CD14-positive monocyte (primary cell): ENCODE data around the gene TRPV4. TPM values are rescaled to one million over a fixed set of nuclear protein-coding genes. Genes with fewer than 3 reads are reported as not detected.

Experiments
- DNase-seq, 3 donors: peaks; one replicate each; pipeline ENCODE4 v3.0.0-alpha.2; 2011 to 2022
- H2AFZ ChIP-seq: 2 replicates; pipeline ENCODE4 v1.6.0; 2012; ENCODE audit warnings: mild to moderate bottlenecking, low read depth, low read length, inconsistent platforms; ENCODE audit not compliant: insufficient read depth, poor library complexity, severe bottlenecking
- H3K27ac ChIP-seq, 2 donors: 1 replicate in 1 of 2; 2 replicates in 1 of 2; pipeline ENCODE4 v1.5.1; 2012 to 2013; ENCODE audit warnings: low read length in 2 of 2, control low read depth in 1 of 2, inconsistent platforms in 1 of 2, low read depth in 1 of 2, mild to moderate bottlenecking in 1 of 2
- H3K27me3 ChIP-seq, 2 donors: one replicate each; pipeline versions ENCODE4 v1.6.0 to v1.6.1; 2011 to 2013; ENCODE audit warnings: low read length in 2 of 2; ENCODE audit not compliant: control insufficient read depth in 2 of 2, insufficient read depth in 2 of 2
- H3K36me3 ChIP-seq, 2 donors: replicated peaks in 1 of 2; 1 replicate in 1 of 2; 2 replicates in 1 of 2; pipeline versions ENCODE4 v1.5.1 to v1.6.1; 2012 to 2013; ENCODE audit warnings: low read length in 2 of 2, control low read depth in 1 of 2, inconsistent platforms in 1 of 2, mild to moderate bottlenecking in 1 of 2; ENCODE audit not compliant: insufficient read depth in 2 of 2, control insufficient read depth in 1 of 2
- H3K4me1 ChIP-seq, 2 donors: 1 replicate in 1 of 2; 2 replicates in 1 of 2; pipeline versions ENCODE4 v1.5.1 to v1.6.1; 2012 to 2013; ENCODE audit warnings: low read length in 2 of 2, control low read depth in 1 of 2, inconsistent platforms in 1 of 2, mild to moderate bottlenecking in 1 of 2, moderate library complexity in 1 of 2; ENCODE audit not compliant: insufficient read depth in 2 of 2, control insufficient read depth in 1 of 2
- H3K4me2 ChIP-seq: replicated peaks from 2 replicates; pipeline ENCODE3; 2012; ENCODE audit warnings: low read length, moderate library complexity, mild to moderate bottlenecking; ENCODE audit not compliant: poor library complexity, severe bottlenecking; ENCODE audit errors: extremely low read depth
- H3K4me3 ChIP-seq, 3 experiments: fragments of 200-600 bp in 1 of 3; sonication (generic) in 1 of 3; replicated peaks in 1 of 3; 1 replicate in 2 of 3; 2 replicates in 1 of 3; pipeline ENCODE4 v1.5.1; 2011 to 2013; ENCODE audit warnings: low read length in 3 of 3, mild to moderate bottlenecking in 3 of 3, control low read depth in 2 of 3, low read depth in 2 of 3, inconsistent platforms in 1 of 3, moderate library complexity in 1 of 3
- H3K79me2 ChIP-seq: 2 replicates; pipeline ENCODE4 v1.6.0; 2012; ENCODE audit warnings: mild to moderate bottlenecking, control low read depth, inconsistent platforms, low read length, moderate library complexity; ENCODE audit not compliant: insufficient read depth
- H3K9ac ChIP-seq: 2 replicates; pipeline ENCODE4 v1.6.0; 2017; ENCODE audit warnings: low read length, mild to moderate bottlenecking; ENCODE audit not compliant: insufficient read depth, poor library complexity, severe bottlenecking
- H3K9me3 ChIP-seq, 2 donors: replicated peaks in 1 of 2; 1 replicate in 1 of 2; 2 replicates in 1 of 2; pipeline versions ENCODE4 v1.5.1 to v1.6.1; 2012 to 2013; ENCODE audit warnings: low read length in 2 of 2, control low read depth in 1 of 2; ENCODE audit not compliant: control insufficient read depth in 1 of 2, insufficient read depth in 1 of 2
- H4K20me1 ChIP-seq: 2 replicates; pipeline ENCODE4 v1.6.0; 2012; ENCODE audit warnings: mild to moderate bottlenecking, low read length, control low read depth, moderate library complexity; ENCODE audit not compliant: insufficient read depth
- H3K27ac Mint-ChIP-seq, 7 donors: one replicate each; pipeline ENCODE4 v1.8.0; 2020; ENCODE audit warnings: mild to moderate bottlenecking in 7 of 7, mixed read lengths in 7 of 7, moderate library complexity in 6 of 7, inconsistent platforms in 2 of 7
- H3K27me3 Mint-ChIP-seq, 3 donors: one replicate each; pipeline ENCODE4 v1.8.0; 2021 to 2022; ENCODE audit warnings: low read depth in 3 of 3, mild to moderate bottlenecking in 3 of 3, mixed read lengths in 3 of 3, moderate library complexity in 3 of 3, inconsistent platforms in 1 of 3
- H3K36me3 Mint-ChIP-seq, 2 donors: one replicate each; pipeline ENCODE4 v1.8.0; 2020; ENCODE audit warnings: mixed read lengths in 2 of 2, inconsistent platforms in 1 of 2, mild to moderate bottlenecking in 1 of 2
- H3K4me1 Mint-ChIP-seq: one replicate; pipeline ENCODE4 v1.8.0; 2020; ENCODE audit warnings: mild to moderate bottlenecking, mixed read lengths
- H3K4me3 Mint-ChIP-seq, 2 donors: one replicate each; pipeline ENCODE4 v1.8.0; 2020; ENCODE audit warnings: mild to moderate bottlenecking in 2 of 2, mixed read lengths in 2 of 2, moderate library complexity in 1 of 2
- H3K9me3 Mint-ChIP-seq, 7 donors: one replicate each; pipeline ENCODE4 v1.8.0; 2020 to 2022; ENCODE audit warnings: mixed read lengths in 7 of 7, mild to moderate bottlenecking in 6 of 7, moderate library complexity in 6 of 7, inconsistent platforms in 2 of 7
- WGBS: methylation state at CpG from one replicate; pipeline ENCODE4 v1.1.5; 2013; ENCODE audit warnings: missing lambda C conversion rate; ENCODE audit not compliant: insufficient coverage; 5-methylcytosine and 5-hydroxymethylcytosine counted together
- intact Hi-C, 2 donors: fragments of 100-400 bp; cut with micrococcal nuclease; formaldehyde crosslinking; loops; one replicate each; pipeline versions ENCODE4 v1.15.0 to v1.15.1; 2023
- polyA plus RNA-seq, 3 donors: library from polyadenylated mRNA; depleted of rRNA in 1 of 3; unstranded in 2 of 3; stranded (reverse) in 1 of 3; fragments of 300-500 nt in 2 of 3; fragments of >200 nt in 1 of 3; fragmentation: Illumina TruSeq in 2 of 3; gene quantifications; 1 replicate in 2 of 3; 2 replicates in 1 of 3; pipeline ENCODE4 v1.2.3, GENCODE V29; 2012 to 2021
- TF ChIP-seq, protein P1 (sequence below): fragments of 200-600 bp; IDR thresholded peaks from one replicate; pipeline ENCODE4 v1.8.0; 2022; ENCODE audit warnings: antibody characterized with exemption, mild to moderate bottlenecking

Gene TRPV4
- polyA plus RNA-seq, 3 donors, result 0.64 to 3.1 (median 2.0) TPM

DNA sequence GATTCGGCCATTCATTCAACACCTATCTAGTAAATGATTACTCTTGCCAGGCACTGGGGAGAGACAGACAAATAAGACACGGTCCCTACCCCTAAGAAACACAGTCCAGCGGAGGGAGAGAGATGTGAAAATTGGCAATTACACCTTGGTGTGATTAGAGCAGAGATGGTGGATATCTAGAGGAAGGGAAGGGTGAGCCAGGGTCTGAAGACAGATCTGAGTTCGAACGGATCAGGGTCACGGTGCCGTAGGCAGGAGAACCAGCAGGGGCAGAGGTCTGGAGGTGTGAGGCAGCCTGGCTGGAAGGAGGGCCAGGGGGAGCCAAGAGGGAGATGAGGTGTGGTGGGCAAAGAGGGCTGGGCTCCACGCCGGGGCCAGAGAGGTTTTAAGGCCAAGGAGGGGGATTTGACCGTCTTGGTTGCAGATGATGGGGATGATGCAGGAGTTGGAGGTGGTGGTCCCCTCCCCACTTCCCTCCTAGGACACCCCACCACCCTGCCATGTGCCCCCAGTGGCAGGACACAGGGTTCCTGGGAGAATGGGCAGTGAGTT is 92.4 kb downstream of the TRPV4 start:
- Histone ChIP-seq H3K4me1 (no peaks in the 10 kb centered on the region), H3K9me3 (no peaks in the 10 kb centered on the region), H3K9ac (no peak overlapping the region), H3K27me3 (peaks cover 0 to 10% of the 10 kb centered on the region in 2 donors), H3K4me3 (no peak overlapping the region), H3K79me2 (no peaks in the 10 kb centered on the region), H2AFZ (no peak overlapping the region), H3K36me3 (no peaks in the 10 kb centered on the region), H3K27ac (no peak overlapping the region), H4K20me1 (no peaks in the 10 kb centered on the region), H3K4me2 (no peak overlapping the region)
- peaks cover 4 to 8% (median 7%) of the 10 kb centered on the region in 3 donors for H3K27me3 Mint-ChIP-seq
- H3K4me3 Mint-ChIP-seq, result no peak overlapping the region
- H3K36me3 Mint-ChIP-seq, result no peaks in the 10 kb centered on the region
- H3K27ac Mint-ChIP-seq, result peak overlapping the region in 1 of 7 donors; percentile 23
- intact Hi-C loops, result no loop called here
- no peak for DNase-seq
- H3K4me1 Mint-ChIP-seq, result peaks cover 8% of the 10 kb centered on the region
- TF ChIP-seq, protein P1, sequence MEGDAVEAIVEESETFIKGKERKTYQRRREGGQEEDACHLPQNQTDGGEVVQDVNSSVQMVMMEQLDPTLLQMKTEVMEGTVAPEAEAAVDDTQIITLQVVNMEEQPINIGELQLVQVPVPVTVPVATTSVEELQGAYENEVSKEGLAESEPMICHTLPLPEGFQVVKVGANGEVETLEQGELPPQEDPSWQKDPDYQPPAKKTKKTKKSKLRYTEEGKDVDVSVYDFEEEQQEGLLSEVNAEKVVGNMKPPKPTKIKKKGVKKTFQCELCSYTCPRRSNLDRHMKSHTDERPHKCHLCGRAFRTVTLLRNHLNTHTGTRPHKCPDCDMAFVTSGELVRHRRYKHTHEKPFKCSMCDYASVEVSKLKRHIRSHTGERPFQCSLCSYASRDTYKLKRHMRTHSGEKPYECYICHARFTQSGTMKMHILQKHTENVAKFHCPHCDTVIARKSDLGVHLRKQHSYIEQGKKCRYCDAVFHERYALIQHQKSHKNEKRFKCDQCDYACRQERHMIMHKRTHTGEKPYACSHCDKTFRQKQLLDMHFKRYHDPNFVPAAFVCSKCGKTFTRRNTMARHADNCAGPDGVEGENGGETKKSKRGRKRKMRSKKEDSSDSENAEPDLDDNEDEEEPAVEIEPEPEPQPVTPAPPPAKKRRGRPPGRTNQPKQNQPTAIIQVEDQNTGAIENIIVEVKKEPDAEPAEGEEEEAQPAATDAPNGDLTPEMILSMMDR, result no peak
- no peaks in the 10 kb centered on the region for H3K9me3 Mint-ChIP-seq
- WGBS, result 98% methylated on average over 4 of the region's 10 CpGs

DNA sequence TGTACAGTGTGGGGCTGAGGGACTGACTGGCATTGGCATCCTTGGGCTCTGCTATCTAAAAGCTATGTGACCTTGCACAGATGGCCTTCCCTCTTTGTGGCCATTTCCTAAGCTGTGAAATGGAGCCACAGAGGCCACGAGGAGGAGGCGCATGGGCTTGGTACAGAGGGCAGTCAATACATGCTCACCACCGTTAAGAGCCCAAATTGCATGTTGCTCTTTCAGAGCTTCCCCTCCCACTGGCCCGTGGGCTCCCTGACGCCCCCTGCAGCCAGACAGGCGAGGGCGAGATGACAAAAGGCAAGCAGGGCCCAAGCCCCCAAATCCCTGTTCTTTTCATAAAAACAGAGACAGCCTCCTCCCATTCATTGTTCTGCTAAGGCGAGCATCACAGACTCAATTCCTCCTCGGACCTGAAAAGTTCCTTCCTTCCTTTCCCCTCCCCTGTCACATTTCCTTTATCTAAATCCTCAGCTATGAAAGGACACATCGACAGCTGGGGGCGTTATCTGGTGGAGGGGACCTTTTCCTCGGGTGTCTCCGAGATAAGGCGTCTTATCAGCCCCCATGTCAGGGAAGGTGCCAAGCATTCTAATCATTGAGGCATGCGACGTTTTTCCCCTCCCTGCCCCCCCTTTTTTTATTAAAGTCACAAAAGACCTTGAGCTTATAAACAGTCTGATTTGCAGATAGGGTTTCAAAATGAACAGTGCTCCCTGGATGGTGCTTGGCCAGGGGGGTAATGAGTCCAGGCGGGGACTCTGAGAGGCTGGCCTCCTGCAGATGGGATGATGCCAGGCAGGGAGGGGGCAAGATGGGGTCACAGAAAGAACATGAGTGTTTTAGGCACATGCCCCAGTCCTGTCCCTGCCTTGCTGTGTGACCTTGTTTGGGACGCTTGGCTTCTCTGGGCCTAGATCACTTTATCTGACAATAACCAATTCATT is 93.2 kb downstream of the TRPV4 start:
- intact Hi-C loops, result no loop called here

More for the DNA sequence above, 93.2 kb downstream of the TRPV4 start:
- Mint-ChIP-seq H3K27ac (peak overlapping the region in 1 of 7 donors; percentile 47), H3K4me3 (no peak overlapping the region), H3K9me3 (no peaks in the 10 kb centered on the region), H3K36me3 (no peaks in the 10 kb centered on the region), H3K27me3 (peaks cover 9 to 16% (median 15%) of the 10 kb centered on the region in 3 donors), H3K4me1 (peaks cover 4% of the 10 kb centered on the region)
- no peaks in the 10 kb centered on the region for H3K79me2 ChIP-seq
- H3K27me3 ChIP-seq, result peaks cover 0 to 13% of the 10 kb centered on the region in 2 donors
- DNase-seq, result no peak
- no peak overlapping the region for H2AFZ ChIP-seq
- no peak overlapping the region for H3K4me3 ChIP-seq
- no peaks in the 10 kb centered on the region for H3K36me3 ChIP-seq
- no peak overlapping the region for H3K4me2 ChIP-seq
- H3K9me3 ChIP-seq, result no peaks in the 10 kb centered on the region
- H3K27ac ChIP-seq, result no peak overlapping the region
- no peak overlapping the region for H3K9ac ChIP-seq
- no peaks in the 10 kb centered on the region for H4K20me1 ChIP-seq
- WGBS, result 37% methylated on average over 9 of the region's 18 CpGs
- TF ChIP-seq, protein P1, result peak; percentile 13
- no peaks in the 10 kb centered on the region for H3K4me1 ChIP-seq
